HL-60 (cell line): ENCODE data around the gene SDHA.
"Not testable (repeated sequence)": the region's sequence is repeated elsewhere in the genome, so short reads cannot be mapped to it uniquely, and the experiment has no call there.

ENCODE experiments used
- DNase-seq, 2 experiments: peaks; one replicate each; pipeline ENCODE4 v3.0.0-alpha.2; 2010 to 2020; ENCODE audit warnings: low read depth in 1 of 2, low spot score in 1 of 2
- H3K27ac ChIP-seq: fragments of 250-450 bp; sonication (Bioruptor Pico); replicated peaks from 2 replicates; pipeline ENCODE4 v1.5.1; 2020; ENCODE audit warnings: mild to moderate bottlenecking, moderate library complexity
- H3K27me3 ChIP-seq: fragments of 250-450 bp; sonication (Bioruptor Pico); 2 replicates; pipeline ENCODE4 v1.5.1; 2021; ENCODE audit warnings: mild to moderate bottlenecking, moderate library complexity; ENCODE audit not compliant: insufficient read depth, poor library complexity, severe bottlenecking
- H3K4me3 ChIP-seq: replicated peaks from 2 replicates; pipeline ENCODE4 v1.5.1; 2011; ENCODE audit warnings: mild to moderate bottlenecking, control low read depth, low read length; ENCODE audit not compliant: insufficient read depth
- GABPA ChIP-seq: IDR thresholded peaks from 2 replicates; pipeline ENCODE4 v1.6.1; 2012; ENCODE audit warnings: low read depth
- POLR2AphosphoS5 ChIP-seq: IDR thresholded peaks from 2 replicates; pipeline ENCODE4 v1.6.1; 2012; ENCODE audit warnings: low read depth
- SPI1 ChIP-seq: IDR thresholded peaks from 2 replicates; pipeline ENCODE4 v1.6.1; 2012; ENCODE audit warnings: low read depth, mild to moderate bottlenecking, borderline replicate concordance
- TF ChIP-seq, protein P1 (sequence below): IDR thresholded peaks from one replicate; pipeline ENCODE4 v1.5.1; 2011; ENCODE audit warnings: low read length, control low read depth, inconsistent platforms; ENCODE audit not compliant: insufficient read depth
- TF ChIP-seq, protein P2 (sequence below): IDR thresholded peaks from 2 replicates; pipeline ENCODE4 v1.6.1; 2012; ENCODE audit warnings: low read depth; ENCODE audit not compliant: insufficient replicate concordance

SDHA gene

DNA sequence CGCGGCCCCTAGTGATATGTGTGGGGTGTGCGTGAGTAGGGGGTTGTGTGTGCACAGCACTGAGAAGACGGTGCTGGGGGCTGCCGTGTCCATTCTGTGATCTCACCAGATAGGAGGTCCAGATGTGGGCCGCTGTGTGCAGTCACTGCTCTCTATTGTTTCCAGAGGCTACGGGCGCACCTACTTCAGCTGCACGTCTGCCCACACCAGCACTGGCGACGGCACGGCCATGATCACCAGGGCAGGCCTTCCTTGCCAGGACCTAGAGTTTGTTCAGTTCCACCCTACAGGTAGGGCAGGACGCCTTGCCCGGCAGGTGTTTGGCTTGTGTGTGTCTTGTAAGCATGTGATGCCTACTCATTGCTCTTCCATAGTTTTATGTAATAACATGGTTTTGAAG lies 12.6 kb downstream of the SDHA start:
- TF ChIP-seq GABPA (no peak), SPI1 (no peak), POLR2AphosphoS5 (no peak)
- TF ChIP-seq, protein P1, sequence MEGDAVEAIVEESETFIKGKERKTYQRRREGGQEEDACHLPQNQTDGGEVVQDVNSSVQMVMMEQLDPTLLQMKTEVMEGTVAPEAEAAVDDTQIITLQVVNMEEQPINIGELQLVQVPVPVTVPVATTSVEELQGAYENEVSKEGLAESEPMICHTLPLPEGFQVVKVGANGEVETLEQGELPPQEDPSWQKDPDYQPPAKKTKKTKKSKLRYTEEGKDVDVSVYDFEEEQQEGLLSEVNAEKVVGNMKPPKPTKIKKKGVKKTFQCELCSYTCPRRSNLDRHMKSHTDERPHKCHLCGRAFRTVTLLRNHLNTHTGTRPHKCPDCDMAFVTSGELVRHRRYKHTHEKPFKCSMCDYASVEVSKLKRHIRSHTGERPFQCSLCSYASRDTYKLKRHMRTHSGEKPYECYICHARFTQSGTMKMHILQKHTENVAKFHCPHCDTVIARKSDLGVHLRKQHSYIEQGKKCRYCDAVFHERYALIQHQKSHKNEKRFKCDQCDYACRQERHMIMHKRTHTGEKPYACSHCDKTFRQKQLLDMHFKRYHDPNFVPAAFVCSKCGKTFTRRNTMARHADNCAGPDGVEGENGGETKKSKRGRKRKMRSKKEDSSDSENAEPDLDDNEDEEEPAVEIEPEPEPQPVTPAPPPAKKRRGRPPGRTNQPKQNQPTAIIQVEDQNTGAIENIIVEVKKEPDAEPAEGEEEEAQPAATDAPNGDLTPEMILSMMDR, result no peak
- TF ChIP-seq, protein P2, sequence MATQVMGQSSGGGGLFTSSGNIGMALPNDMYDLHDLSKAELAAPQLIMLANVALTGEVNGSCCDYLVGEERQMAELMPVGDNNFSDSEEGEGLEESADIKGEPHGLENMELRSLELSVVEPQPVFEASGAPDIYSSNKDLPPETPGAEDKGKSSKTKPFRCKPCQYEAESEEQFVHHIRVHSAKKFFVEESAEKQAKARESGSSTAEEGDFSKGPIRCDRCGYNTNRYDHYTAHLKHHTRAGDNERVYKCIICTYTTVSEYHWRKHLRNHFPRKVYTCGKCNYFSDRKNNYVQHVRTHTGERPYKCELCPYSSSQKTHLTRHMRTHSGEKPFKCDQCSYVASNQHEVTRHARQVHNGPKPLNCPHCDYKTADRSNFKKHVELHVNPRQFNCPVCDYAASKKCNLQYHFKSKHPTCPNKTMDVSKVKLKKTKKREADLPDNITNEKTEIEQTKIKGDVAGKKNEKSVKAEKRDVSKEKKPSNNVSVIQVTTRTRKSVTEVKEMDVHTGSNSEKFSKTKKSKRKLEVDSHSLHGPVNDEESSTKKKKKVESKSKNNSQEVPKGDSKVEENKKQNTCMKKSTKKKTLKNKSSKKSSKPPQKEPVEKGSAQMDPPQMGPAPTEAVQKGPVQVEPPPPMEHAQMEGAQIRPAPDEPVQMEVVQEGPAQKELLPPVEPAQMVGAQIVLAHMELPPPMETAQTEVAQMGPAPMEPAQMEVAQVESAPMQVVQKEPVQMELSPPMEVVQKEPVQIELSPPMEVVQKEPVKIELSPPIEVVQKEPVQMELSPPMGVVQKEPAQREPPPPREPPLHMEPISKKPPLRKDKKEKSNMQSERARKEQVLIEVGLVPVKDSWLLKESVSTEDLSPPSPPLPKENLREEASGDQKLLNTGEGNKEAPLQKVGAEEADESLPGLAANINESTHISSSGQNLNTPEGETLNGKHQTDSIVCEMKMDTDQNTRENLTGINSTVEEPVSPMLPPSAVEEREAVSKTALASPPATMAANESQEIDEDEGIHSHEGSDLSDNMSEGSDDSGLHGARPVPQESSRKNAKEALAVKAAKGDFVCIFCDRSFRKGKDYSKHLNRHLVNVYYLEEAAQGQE, result no peak

DNA sequence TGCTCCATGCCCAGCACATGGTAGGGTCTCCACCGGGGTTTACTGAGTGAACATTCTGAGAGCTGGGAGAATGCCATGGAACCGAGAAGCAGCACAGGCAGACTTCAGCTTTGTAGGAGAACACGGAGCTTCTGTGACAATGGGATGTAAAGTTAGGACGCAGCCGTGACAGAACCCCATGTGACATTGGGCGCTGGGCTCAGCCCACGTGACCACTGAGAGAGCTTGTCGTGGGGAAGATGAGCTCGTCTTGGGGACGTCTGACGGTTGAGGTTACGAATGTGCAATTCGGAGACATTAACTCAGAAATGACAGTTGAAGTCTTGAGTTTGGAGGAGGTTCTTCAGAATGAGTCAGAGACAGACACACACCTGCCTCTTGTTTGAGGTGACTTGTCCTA lies 13.5 kb downstream of the SDHA start:
- no peak for DNase-seq
- TF ChIP-seq, protein P1, result no peak
- TF ChIP-seq GABPA, result no peak
- TF ChIP-seq POLR2AphosphoS5, result no peak
- no peak for TF ChIP-seq SPI1
- TF ChIP-seq, protein P2, result no peak
- no peaks in the 10 kb centered on the region for H3K27me3 ChIP-seq
- no peak overlapping the region for H3K4me3 ChIP-seq
- no peak overlapping the region for H3K27ac ChIP-seq

More for the DNA sequence above, 12.6 kb downstream of the SDHA start:
- Histone ChIP-seq H3K27me3 (no peaks in the 10 kb centered on the region), H3K27ac (no peak overlapping the region), H3K4me3 (no peak overlapping the region)
- DNase-seq, result no peak

DNA sequence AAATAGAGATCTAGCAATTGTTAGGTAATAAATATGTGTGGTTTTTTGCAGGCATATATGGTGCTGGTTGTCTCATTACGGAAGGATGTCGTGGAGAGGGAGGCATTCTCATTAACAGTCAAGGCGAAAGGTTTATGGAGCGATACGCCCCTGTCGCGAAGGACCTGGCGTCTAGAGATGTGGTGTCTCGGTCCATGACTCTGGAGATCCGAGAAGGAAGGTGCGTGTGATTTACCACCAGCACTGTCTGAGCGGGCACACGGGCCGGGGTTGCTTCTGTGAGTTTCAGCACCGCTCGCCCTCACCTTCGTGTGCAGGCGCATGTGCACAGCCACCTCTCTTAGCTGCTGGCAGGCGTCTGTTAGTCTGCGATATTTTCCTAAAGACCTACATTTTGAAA lies 15.3 kb downstream of the SDHA start:
- DNase-seq, H3K27me3 ChIP-seq, H3K4me3 ChIP-seq, H3K27ac ChIP-seq: not testable (repeated sequence)

DNA sequence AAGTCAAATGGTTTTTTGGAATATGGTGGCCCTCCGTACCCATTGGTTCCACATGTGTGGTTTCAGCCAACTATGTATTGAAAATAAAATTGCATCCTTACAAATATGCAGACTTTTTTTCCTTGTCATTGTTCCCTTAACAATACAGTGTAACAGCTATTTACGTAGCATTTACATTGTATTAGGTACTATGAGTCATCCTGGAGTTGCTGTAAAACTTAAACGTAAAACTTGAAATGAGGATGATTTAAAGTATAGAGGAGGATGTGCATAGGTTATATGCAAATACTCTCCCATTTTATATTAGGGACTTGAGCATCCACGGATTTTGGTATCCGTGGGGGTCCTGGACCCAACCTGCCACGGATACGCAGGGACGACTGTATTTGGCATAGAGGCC lies 16.3 kb downstream of the SDHA start:
- TF ChIP-seq, protein P1, result no peak
- TF ChIP-seq, protein P2, result no peak
- H3K27me3 ChIP-seq, result no peaks in the 10 kb centered on the region
- H3K4me3 ChIP-seq, result no peak overlapping the region
- no peak overlapping the region for H3K27ac ChIP-seq
- no peak for DNase-seq

DNA sequence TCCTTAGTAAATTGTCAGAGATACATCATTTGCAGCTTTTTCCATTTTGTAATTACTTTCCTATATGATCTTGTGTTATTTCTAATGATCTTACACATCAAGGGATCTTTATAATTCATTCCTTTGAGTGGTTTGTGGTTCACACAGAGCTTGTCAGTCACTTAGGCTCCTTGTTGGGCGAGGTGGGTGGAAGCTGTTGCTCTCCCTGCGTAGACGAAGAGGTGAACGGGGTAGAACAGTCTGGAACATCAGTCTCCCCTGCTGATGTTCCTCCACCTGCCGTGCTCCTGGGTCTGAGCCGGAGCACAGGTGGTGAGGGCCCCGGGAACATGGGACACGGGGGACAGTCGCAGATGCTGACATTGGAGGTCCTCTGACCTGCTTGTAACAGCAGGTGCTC lies 17.4 kb downstream of the SDHA start:
- not testable (repeated sequence) for H3K4me3 ChIP-seq, DNase-seq, H3K27ac ChIP-seq, H3K27me3 ChIP-seq

DNA sequence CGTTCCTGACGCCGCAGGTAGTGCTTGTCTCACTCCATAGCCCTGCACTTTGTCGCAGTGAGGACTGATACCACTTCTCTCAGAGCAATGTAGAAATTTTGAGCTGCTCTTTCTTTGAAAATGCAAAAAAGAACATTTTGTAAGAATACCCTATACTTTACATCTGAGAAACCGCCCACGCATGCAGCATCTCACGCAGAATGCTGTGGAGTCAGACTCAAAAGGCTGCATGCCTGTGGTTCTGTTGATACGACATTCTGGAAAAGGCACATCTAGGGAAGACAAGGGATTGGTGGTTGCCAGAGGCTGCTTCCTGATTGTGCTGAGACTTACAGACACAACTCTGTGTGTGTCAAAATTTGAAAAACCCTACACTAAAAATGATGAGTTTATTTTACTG lies 19.8 kb downstream of the SDHA start:
- not testable (repeated sequence) for DNase-seq, H3K27me3 ChIP-seq, H3K27ac ChIP-seq, H3K4me3 ChIP-seq

DNA sequence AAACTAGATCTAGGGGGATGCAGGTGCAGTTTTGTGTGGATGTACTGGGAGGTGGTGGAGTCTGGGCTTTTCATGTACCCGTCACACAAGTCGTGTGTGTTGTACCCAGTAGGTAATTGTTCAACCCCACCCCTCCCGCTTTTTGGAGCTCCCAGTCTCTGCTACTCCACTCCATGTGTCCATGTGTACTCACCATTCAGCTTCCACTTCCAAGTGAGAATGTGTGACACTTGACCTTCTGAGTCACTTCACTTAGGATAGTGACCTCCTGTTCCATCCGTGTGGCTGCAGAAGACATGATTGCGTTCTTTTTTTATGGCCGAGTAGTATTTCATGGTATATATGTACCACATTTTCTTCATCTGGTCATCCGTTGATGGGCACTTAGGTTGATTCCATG lies 22.4 kb downstream of the SDHA start:
- H3K4me3 ChIP-seq, H3K27ac ChIP-seq, H3K27me3 ChIP-seq, DNase-seq: not testable (repeated sequence)
